H1 (cell line): ENCODE data around the gene GPT2. TPM values are rescaled to one million over a fixed set of nuclear protein-coding genes. Genes with fewer than 3 reads are reported as not detected.

ENCODE experiments used
- ATF2 ChIP-seq: IDR thresholded peaks from 2 replicates; pipeline ENCODE4 v1.6.1; 2012; ENCODE audit warnings: low read length, inconsistent platforms
- ATF3 ChIP-seq: IDR thresholded peaks from 2 replicates; pipeline ENCODE4 v1.6.1; 2011; ENCODE audit warnings: low read depth, mild to moderate bottlenecking, low read length; ENCODE audit not compliant: insufficient read depth
- CBX8 ChIP-seq: fragments of 300-800, 300-1000 bp; sonication (generic); IDR thresholded peaks from 2 replicates; pipeline ENCODE4 v1.7.1; 2016; ENCODE audit warnings: low read depth, low read length, borderline replicate concordance
- CHD7 ChIP-seq: fragments of 300-600 bp; sonication (generic); IDR thresholded peaks from 2 replicates; pipeline ENCODE4 v1.7.1; 2012; ENCODE audit warnings: low read length, moderate library complexity, mild to moderate bottlenecking, inconsistent platforms; ENCODE audit not compliant: insufficient replicate concordance
- RFX5 ChIP-seq: IDR thresholded peaks from 2 replicates; pipeline ENCODE4 v1.6.1; 2011; ENCODE audit warnings: low read depth, low read length, improper control_type of control experiment, borderline replicate concordance
- RNF2 ChIP-seq: fragments of 200-900, 300-1000 bp; sonication (generic); IDR thresholded peaks from 2 replicates; pipeline ENCODE4 v1.7.1; 2016; ENCODE audit warnings: borderline replicate concordance, low read depth, mild to moderate bottlenecking, antibody characterized with exemption, low read length; ENCODE audit not compliant: poor library complexity, severe bottlenecking; ENCODE audit errors: missing control alignments
- SP4 ChIP-seq: IDR thresholded peaks from 2 replicates; pipeline ENCODE4 v1.6.1; 2012; ENCODE audit warnings: low read length, inconsistent platforms
- SUZ12 ChIP-seq: fragments of 200-600 bp; sonication (generic); IDR thresholded peaks from 2 replicates; pipeline ENCODE4 v1.6.1; 2012; ENCODE audit warnings: mild to moderate bottlenecking, inconsistent platforms, low read length, moderate library complexity, mixed read lengths
- TAF1 ChIP-seq: IDR thresholded peaks from 2 replicates; pipeline ENCODE4 v1.6.1; 2011; ENCODE audit warnings: mild to moderate bottlenecking, low read depth, low read length
- YY1 ChIP-seq: IDR thresholded peaks from 2 replicates; pipeline ENCODE4 v1.6.1; 2011; ENCODE audit warnings: low read depth, mild to moderate bottlenecking, low read length
- polyA plus RNA-seq, 7 experiments: library from polyadenylated mRNA; depleted of rRNA in 3 of 7; stranded (reverse) in 5 of 7; unstranded in 2 of 7; fragments of >200 nt in 5 of 7; fragments of 200-250 nt in 2 of 7; gene quantifications; 1 replicate in 5 of 7; 2 replicates in 1 of 7; 4 replicates in 1 of 7; pipeline versions ENCODE4 v1.2.1 to v1.2.3, GENCODE V29; 2011 to 2013; ENCODE audit warnings: missing spikeins in 2 of 7, mixed read lengths in 2 of 7
- total RNA-seq: library from RNA; stranded (reverse); fragmentation: NEBNext Ultra II Directional; extraction: Animal tissue kit (Norgen Biotek cat#: 25700); gene quantifications from 2 replicates; pipeline ENCODE4 v1.2.1, GENCODE V29; 2021

Gene GPT2
- total and polyA plus RNA-seq, 2 of the 8 experiments (the other 6 are each of a cell fraction or from before 2014, with no cell fraction given) = 71.6 to 94.1 TPM

- TF ChIP-seq CHD7 (no peak), TAF1 (no peak), RNF2 (no peak), ATF3 (no peak), SP4 (no peak), CBX8 (no peak), SUZ12 (no peak), ATF2 (no peak), YY1 (no peak), RFX5 (no peak)
Observed at GRCh38 chr16:46887524-46887854, 3.3 kb downstream of the GPT2 start (continued).
